D341Med (cell line): ENCODE data around the gene PDE6C.

ENCODE experiments used
- DNase-seq: peaks from one replicate; pipeline ENCODE4 v3.0.0; 2012; ENCODE audit warnings: low spot score

Gene PDE6C

GRCh38 chr10:93702210-93703001 lies 90.1 kb downstream of the PDE6C start, which contains the start of gene FRA10AC1:
TSS of gene FRA10AC1 (minus strand) at chr10:93702592. CDS start at chr10:93700106, 2,486 bp downstream.
- peak; percentile 86 for DNase-seq

GRCh38 chr10:93703066-93703465 lies 90.7 kb downstream of the PDE6C start:
- no peak for DNase-seq

GRCh38 chr10:93703841-93704240 lies 91.5 kb downstream of the PDE6C start:
- no peak for DNase-seq

DNA sequence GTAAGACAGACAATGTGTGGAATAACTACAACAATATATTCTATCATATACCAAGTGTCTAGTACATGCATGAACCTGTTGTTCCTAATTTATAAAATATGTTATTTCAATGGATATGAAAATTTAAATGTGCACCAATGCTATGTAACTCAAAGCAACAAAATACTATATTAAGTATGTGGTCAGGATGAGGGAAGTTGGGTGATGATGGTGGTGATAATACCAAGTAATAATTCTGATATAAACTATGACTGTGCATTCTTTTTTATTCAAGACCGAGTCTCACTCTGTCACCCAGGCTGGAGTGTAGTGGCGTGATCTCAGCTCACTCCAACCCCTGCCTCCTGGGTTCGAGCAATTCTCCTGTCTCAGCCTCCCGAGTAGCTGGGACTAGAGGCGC lies 92.1 kb downstream of the PDE6C start:
- no peak for DNase-seq

DNA sequence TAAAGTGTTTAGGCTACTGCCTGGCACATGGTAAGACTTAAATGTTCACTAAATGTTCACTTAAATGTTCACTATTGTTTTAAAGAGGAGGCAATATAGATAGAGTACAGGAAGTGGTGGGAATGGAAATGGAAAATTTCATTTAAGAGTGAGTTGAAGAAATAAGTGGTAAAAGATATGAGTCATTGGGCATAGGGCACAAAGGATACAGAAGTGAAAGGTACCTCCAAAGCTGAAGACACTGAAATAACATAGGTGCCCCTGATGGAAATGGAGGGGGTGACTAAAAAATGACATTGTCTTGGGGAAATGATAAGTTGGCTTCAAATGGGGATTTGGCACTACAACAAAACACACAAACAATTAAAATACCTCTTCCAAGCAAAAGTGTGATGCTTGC lies 95.3 kb downstream of the PDE6C start:
- no peak for DNase-seq

GRCh38 chr10:93710333-93710909 lies 98.1 kb downstream of the PDE6C start:
- no peak for DNase-seq

- DNase-seq = no peak
These were observed 99.6 kb downstream of the PDE6C start for GRCh38 chr10:93711891-93712290.

DNA sequence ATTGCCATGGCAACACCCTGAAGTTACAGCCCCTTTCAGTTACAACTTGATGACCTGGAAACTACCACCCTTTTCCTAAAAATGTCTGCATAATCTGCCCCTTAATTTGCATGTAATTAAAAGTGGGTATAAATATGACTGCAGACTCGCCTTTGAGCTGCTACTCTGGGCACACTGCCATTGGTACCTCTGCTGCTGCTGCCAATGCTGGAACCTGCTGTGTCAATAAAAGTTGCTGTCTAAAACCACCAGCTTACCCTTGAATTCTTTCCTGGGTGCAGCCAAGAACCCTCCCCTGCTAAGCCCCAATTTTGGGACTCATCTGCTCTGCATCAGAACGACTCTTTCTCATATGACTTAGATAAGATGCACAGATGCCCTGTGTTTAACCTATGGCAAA lies 100.3 kb downstream of the PDE6C start:
- no peak for DNase-seq

GRCh38 chr10:93715345-93715744 lies 103.0 kb downstream of the PDE6C start:
- no peak for DNase-seq
